HCT116 (cell line): ENCODE measurements around the gene SV2A. TPM values are rescaled to one million over a fixed set of nuclear protein-coding genes. Genes with fewer than 3 reads are reported as not detected.

ENCODE experiments used
- ATAC-seq: fragments of 200-7000 bp; cut with Tn5 transposase; 2 replicates; pipeline ENCODE4 v1.9.1; 2020; ENCODE audit warnings: mild to moderate bottlenecking, moderate library complexity
- BruUV-seq: library from RNA; stranded (reverse); fragments of 400-500 nt; replicated peaks from 2 replicates; lab custom pipeline; 2021; lab: Mats Ljungman, UMichigan
- CTCF ChIA-PET: fragments of 300-600 bp; sonication (Branson Sonifier 250); formaldehyde crosslinking; loops from one replicate; lab custom pipeline; 2021; ENCODE audit warnings: antibody characterized with exemption; lab: Charles Lee
- POLR2A ChIA-PET: fragments of 300-600, 350-600 bp; sonication (Branson Sonifier 250); formaldehyde crosslinking; loops from one replicate; lab custom pipeline; 2021; ENCODE audit warnings: antibody characterized with exemption; lab: Charles Lee
- RAD21 ChIA-PET, 2 experiments: fragments of 300-600 bp; sonication (Branson Sonifier 250); formaldehyde crosslinking; loops; one replicate each; lab custom pipeline; 2023; ENCODE audit warnings: low total read pairs in 2 of 2; ENCODE audit not compliant: uncharacterized antibody in 2 of 2, unreplicated experiment in 2 of 2, low non-redundant PET in 1 of 2; lab: Charles Lee
- DNase-seq: peaks from one replicate; pipeline ENCODE4 v3.0.0-alpha.2; 2010; ENCODE audit warnings: low read depth, low spot score
- H2AFZ ChIP-seq: fragments of 200-600 bp; shearing (Covaris generic), sonication (generic); 2 replicates; pipeline ENCODE4 v1.6.1; 2017; ENCODE audit warnings: low read depth, mixed run types, mixed read lengths, antibody characterized with exemption, low read length; ENCODE audit not compliant: poor library complexity, severe bottlenecking
- H3K27ac ChIP-seq: 2 replicates; pipeline ENCODE4 v1.5.1; 2012; ENCODE audit warnings: low read depth, low read length
- H3K27me3 ChIP-seq: fragments of 200-600 bp; sonication (generic); 2 replicates; pipeline ENCODE4 v1.6.1; 2016; ENCODE audit warnings: mixed run types, low read length, mixed read lengths; ENCODE audit not compliant: insufficient read depth
- H3K36me3 ChIP-seq, 2 experiments: fragments of 200-500 bp in 1 of 2; fragments of 200-600 bp in 1 of 2; sonication (Bioruptor generic) in 1 of 2; sonication (generic) in 1 of 2; 2 replicates each; pipeline versions ENCODE4 v1.5.1 to v1.6.1; 2014 to 2016; ENCODE audit warnings: low read length in 2 of 2, inconsistent platforms in 1 of 2, mixed read lengths in 1 of 2, mixed run types in 1 of 2; ENCODE audit not compliant: insufficient read depth in 2 of 2, control insufficient read depth in 1 of 2
- H3K4me1 ChIP-seq, 2 experiments: fragments of 200-600 bp in 1 of 2; sonication (generic) in 1 of 2; 2 replicates each; pipeline versions ENCODE4 v1.5.1 to v1.6.1; 2012 to 2017; ENCODE audit warnings: low read length in 2 of 2, inconsistent platforms in 1 of 2, mild to moderate bottlenecking in 1 of 2, mixed read lengths in 1 of 2, mixed run types in 1 of 2, moderate library complexity in 1 of 2; ENCODE audit not compliant: insufficient read depth in 2 of 2, control insufficient read depth in 1 of 2
- H3K4me2 ChIP-seq: fragments of 200-600 bp; sonication (generic); 2 replicates; pipeline ENCODE4 v1.6.1; 2017; ENCODE audit warnings: mixed run types, low read length, mixed read lengths
- H3K4me3 ChIP-seq, 2 experiments: fragments of 200-600 bp in 1 of 2; sonication (generic) in 1 of 2; replicated peaks in 1 of 2; 2 replicates each; pipeline ENCODE4 v1.5.1; 2011 to 2016; ENCODE audit warnings: low read length in 2 of 2, control low read depth in 1 of 2, low read depth in 1 of 2, mild to moderate bottlenecking in 1 of 2, mixed read lengths in 1 of 2, mixed run types in 1 of 2
- H3K79me2 ChIP-seq: fragments of 200-600 bp; sonication (generic); 2 replicates; pipeline ENCODE4 v1.6.1; 2017; ENCODE audit warnings: mild to moderate bottlenecking, mixed run types, low read length, moderate library complexity, mixed read lengths; ENCODE audit not compliant: insufficient read depth
- H3K9ac ChIP-seq: fragments of 200-600 bp; sonication (generic); 2 replicates; pipeline ENCODE4 v1.6.1; 2016; ENCODE audit warnings: low read length, mixed read lengths
- H3K9me2 ChIP-seq: fragments of 200-600 bp; sonication (generic), shearing (Covaris generic); 2 replicates; pipeline ENCODE4 v1.6.1; 2017; ENCODE audit warnings: mixed run types, mild to moderate bottlenecking, moderate library complexity; ENCODE audit not compliant: insufficient read depth
- H3K9me3 ChIP-seq, 2 experiments: fragments of 200-500 bp in 1 of 2; fragments of 200-600 bp in 1 of 2; sonication (Bioruptor generic) in 1 of 2; sonication (generic) in 1 of 2; 2 replicates each; pipeline ENCODE4 v1.6.1; 2014 to 2017; ENCODE audit warnings: low read length in 2 of 2, mixed read lengths in 2 of 2, inconsistent platforms in 1 of 2, low read depth in 1 of 2, mild to moderate bottlenecking in 1 of 2, mixed run types in 1 of 2, moderate library complexity in 1 of 2; ENCODE audit not compliant: control insufficient read depth in 1 of 2, insufficient read depth in 1 of 2
- H4K20me1 ChIP-seq: fragments of 200-600 bp; sonication (generic), shearing (Covaris generic); 2 replicates; pipeline ENCODE4 v1.6.1; 2017; ENCODE audit warnings: mixed run types, mild to moderate bottlenecking, moderate library complexity; ENCODE audit not compliant: insufficient read depth
- CBX3 ChIP-seq: IDR thresholded peaks from 2 replicates; pipeline ENCODE4 v1.6.1; 2012; ENCODE audit warnings: low read depth
- CEBPB ChIP-seq: IDR thresholded peaks from 2 replicates; pipeline ENCODE4 v1.6.1; 2012; ENCODE audit warnings: low read depth
- EZH2 ChIP-seq: fragments of 200-600 bp; sonication (generic); IDR thresholded peaks from 2 replicates; pipeline ENCODE4 v1.6.1; 2017; ENCODE audit warnings: antibody characterized with exemption, mixed run types
- JUND ChIP-seq: IDR thresholded peaks from 2 replicates; pipeline ENCODE4 v1.6.1; 2012
- POLR2AphosphoS5 ChIP-seq: IDR thresholded peaks from 2 replicates; pipeline ENCODE4 v1.6.1; 2011; ENCODE audit warnings: mild to moderate bottlenecking, low read depth, low read length, moderate library complexity
- SRF ChIP-seq: IDR thresholded peaks from 2 replicates; pipeline ENCODE4 v1.6.1; 2012; ENCODE audit warnings: low read depth
- TCF7L2 ChIP-seq: IDR thresholded peaks from 2 replicates; pipeline ENCODE4 v1.7.0; 2011; ENCODE audit warnings: borderline replicate concordance, inconsistent platforms; ENCODE audit not compliant: insufficient read depth, insufficient read length; ENCODE audit errors: extremely low read depth
- ZNF274 ChIP-seq: fragments of 200-500 bp; sonication (Bioruptor generic); IDR thresholded peaks from 2 replicates; pipeline ENCODE4 v1.6.1; 2014; ENCODE audit warnings: mild to moderate bottlenecking, low read depth, low read length, inconsistent platforms
- intact Hi-C: fragments of 100-400 bp; cut with micrococcal nuclease; formaldehyde crosslinking; loops from 2 replicates; pipeline ENCODE4 v1.10.0; 2022
- total RNA-seq: library from RNA; stranded (reverse); gene quantifications from one replicate; pipeline ENCODE4 v1.2.1, GENCODE V29; 2021; ENCODE audit not compliant: unreplicated experiment
- TF ChIP-seq, protein P1 (sequence below): IDR thresholded peaks from 2 replicates; pipeline ENCODE4 v1.6.1; 2011; ENCODE audit warnings: mild to moderate bottlenecking, low read length, moderate library complexity; ENCODE audit not compliant: insufficient replicate concordance; ENCODE audit errors: extremely low read depth

SV2A gene
- total RNA-seq, 1 experiment from 2014 or later = 0.15 TPM

DNA sequence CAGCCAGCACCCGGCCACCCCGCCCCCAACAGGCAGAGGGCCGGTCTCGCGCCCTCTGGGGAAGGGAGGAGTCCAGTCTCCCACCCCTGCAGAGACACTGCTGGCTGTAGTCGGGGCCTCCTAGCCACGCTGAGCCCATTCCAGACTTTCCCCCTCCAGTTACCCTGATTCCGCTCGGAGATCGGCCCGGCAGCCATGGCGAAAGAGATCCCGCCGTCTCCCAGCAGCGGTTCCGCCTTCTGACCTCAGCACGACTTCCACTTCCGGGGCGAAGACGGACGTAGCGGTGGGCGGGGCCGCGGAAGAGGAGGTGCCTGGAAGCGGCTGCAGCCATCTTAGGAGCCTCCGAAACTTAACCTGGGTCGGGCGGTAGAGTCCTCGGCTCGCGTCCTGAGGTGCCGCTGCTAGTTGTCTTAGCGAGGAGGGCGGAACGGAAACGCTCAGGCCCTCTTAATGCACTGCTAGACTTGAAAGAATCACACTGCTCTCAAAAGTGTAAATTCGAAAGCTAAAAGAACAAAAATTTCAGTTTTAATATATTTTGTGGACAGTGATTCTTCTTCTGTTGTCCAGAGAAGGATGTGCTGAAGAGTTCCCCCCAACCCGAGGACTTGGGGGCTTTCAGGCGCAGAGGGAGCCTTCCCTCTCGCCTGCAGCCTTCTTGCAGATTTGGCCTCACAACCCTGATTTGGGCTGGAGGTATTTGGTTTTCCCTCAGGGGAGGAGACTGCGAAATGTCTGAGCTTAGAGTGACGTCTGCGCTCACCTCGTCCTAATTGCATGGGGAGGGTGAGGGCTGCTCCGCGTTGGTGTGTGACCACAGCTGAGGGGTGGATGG lies 10.1 kb upstream of the SV2A start, which contains the start of gene SF3B4 (continued):
- TF ChIP-seq, protein P1, sequence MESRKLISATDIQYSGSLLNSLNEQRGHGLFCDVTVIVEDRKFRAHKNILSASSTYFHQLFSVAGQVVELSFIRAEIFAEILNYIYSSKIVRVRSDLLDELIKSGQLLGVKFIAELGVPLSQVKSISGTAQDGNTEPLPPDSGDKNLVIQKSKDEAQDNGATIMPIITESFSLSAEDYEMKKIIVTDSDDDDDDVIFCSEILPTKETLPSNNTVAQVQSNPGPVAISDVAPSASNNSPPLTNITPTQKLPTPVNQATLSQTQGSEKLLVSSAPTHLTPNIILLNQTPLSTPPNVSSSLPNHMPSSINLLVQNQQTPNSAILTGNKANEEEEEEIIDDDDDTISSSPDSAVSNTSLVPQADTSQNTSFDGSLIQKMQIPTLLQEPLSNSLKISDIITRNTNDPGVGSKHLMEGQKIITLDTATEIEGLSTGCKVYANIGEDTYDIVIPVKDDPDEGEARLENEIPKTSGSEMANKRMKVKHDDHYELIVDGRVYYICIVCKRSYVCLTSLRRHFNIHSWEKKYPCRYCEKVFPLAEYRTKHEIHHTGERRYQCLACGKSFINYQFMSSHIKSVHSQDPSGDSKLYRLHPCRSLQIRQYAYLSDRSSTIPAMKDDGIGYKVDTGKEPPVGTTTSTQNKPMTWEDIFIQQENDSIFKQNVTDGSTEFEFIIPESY = peak; percentile 6

DNA sequence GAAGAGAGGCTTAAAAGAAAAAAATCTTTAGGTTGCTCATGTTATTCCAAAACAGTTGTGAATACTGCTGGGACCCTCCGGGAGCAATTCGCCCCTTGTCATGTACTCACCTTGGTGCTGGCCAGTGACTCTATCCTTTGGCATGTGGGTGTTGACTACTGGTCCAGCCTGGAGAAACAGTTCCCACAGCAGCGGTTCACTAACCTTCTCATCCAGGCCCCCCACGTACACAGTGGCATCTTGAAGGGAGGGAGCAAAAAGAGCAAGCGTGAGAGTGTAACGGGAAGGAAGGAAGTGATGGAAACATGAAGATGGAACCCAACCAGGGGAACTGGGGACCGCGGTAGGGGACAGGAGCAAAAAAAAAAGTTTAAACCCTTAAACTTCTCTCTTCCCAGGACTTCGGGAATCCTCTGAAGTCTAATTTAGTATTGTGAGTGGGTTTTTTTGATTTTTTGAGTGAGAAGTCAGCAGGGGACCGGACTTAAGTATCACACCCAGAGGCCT lies 9.5 kb upstream of the SV2A start:
- H4K20me1 ChIP-seq = peaks cover 5% of the 10 kb centered on the region; the same call in 1 of the 2 replicates
- H3K4me2 ChIP-seq = peak overlapping the region; percentile 92
- no peaks in the 10 kb centered on the region for H3K9me3 ChIP-seq
- no peak for TF ChIP-seq CBX3
- no peak for TF ChIP-seq SRF
- no peak for TF ChIP-seq POLR2AphosphoS5
- TF ChIP-seq ZNF274 = no peak
- TF ChIP-seq TCF7L2 = no peak
- TF ChIP-seq CEBPB = no peak
- no peak for TF ChIP-seq JUND
- no peak for TF ChIP-seq EZH2
- no peak overlapping the region for H2AFZ ChIP-seq
- ChIA-PET POLR2A (no interaction called here), RAD21 (no interaction called here), CTCF (no interaction called here)
- no peak for DNase-seq
- H3K36me3 ChIP-seq = peaks cover 36 to 45% of the 10 kb centered on the region in 2 experiments; a peak in 3 of 4 replicates
- peaks cover 9 to 30% of the 10 kb centered on the region in 2 experiments; a peak in 3 of 4 replicates for H3K4me1 ChIP-seq
- peak overlapping the region; percentile 88 for H3K9ac ChIP-seq
- peak overlapping the region; percentile 89 for H3K27ac ChIP-seq
- intact Hi-C loops = loop anchor here (1.0 kb wide), 1 partner anchor 39 kb away; no protein-coding TSS in a partner anchor
- H3K4me3 ChIP-seq = peak overlapping the region; percentile 89 to 99
- no TSS peak for BruUV-seq
- no peaks in the 10 kb centered on the region for H3K27me3 ChIP-seq
- 0 out of 2 replicates have a peak, but pooled peaks have one; percentile 4 for ATAC-seq
- no peaks in the 10 kb centered on the region for H3K9me2 ChIP-seq
- H3K79me2 ChIP-seq = peaks cover 44% of the 10 kb centered on the region
